HUES6 (cell line): ENCODE results near the gene KANSL1.

Source experiments
- H3K27ac ChIP-seq: 2 replicates; pipeline ENCODE4 v1.7.0; 2013; ENCODE audit warnings: low read depth, mild to moderate bottlenecking, low read length, inconsistent platforms
- H3K27me3 ChIP-seq: 2 replicates; pipeline ENCODE4 v1.6.1; 2013; ENCODE audit warnings: low read length; ENCODE audit not compliant: control insufficient read depth, insufficient read depth
- H3K36me3 ChIP-seq: 2 replicates; pipeline ENCODE4 v1.6.1; 2013; ENCODE audit warnings: low read length; ENCODE audit not compliant: control insufficient read depth, insufficient read depth
- H3K4me1 ChIP-seq: 2 replicates; pipeline ENCODE4 v1.6.1; 2013; ENCODE audit warnings: low read length; ENCODE audit not compliant: control insufficient read depth, insufficient read depth
- H3K4me3 ChIP-seq: 2 replicates; pipeline ENCODE4 v1.5.1; 2013; ENCODE audit warnings: low read depth, low read length
- H3K9ac ChIP-seq: one replicate; pipeline ENCODE4 v1.6.1; 2013; ENCODE audit warnings: mild to moderate bottlenecking, low read length
- H3K9me3 ChIP-seq: 2 replicates; pipeline ENCODE4 v1.6.1; 2013; ENCODE audit warnings: low read depth, low read length; ENCODE audit not compliant: control insufficient read depth, insufficient read depth

The KANSL1 gene

DNA sequence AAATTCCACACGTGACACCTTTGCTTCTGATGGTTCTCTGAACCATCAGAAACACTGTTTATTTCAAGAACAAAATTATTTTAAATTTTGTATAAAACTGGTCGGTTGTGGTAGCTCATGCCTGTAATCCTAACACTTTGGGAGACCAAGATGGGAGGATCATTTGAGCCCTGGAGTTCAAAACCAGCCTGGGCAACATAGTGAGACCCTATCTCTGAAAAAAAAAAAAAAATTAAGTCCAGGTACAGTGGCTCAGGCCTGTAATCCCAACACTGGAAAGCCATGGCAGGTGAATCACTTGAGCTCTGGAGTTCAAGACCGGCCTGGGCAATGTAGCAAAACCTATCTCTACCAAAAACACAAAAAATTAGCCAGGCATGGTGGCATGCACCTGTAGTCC lies 8.3 kb upstream of the KANSL1 start:
- H3K9me3 ChIP-seq = peaks cover 17% of the 10 kb centered on the region

DNA sequence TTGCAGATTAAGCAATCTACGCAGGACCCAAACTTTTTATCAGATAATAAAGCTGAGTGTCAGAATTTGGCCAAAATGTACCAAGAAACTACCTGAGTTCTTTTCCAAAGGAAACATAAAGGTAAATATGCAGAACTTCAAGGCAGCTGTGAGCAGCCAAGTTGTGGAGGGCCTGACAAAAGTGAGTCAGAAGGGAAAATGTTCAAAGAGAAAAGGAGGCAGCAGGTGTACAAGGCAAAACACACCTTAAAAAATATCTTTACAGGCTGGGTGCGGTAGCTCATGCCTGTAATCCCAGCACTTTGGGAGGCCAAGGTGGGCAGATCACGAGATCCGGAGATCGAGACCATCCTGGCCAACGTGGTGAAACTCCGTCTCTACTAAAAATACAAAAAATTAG lies 7.0 kb upstream of the KANSL1 start:
- Histone ChIP-seq H3K27me3 (no peaks in the 10 kb centered on the region), H3K36me3 (peaks cover 3% of the 10 kb centered on the region; the same call in 1 of the 2 replicates), H3K27ac (no peak overlapping the region), H3K4me3 (no peak overlapping the region), H3K9ac (no peak overlapping the region), H3K4me1 (no peaks in the 10 kb centered on the region), H3K9me3 (peaks cover 17% of the 10 kb centered on the region)

More for the DNA sequence above, 8.3 kb upstream of the KANSL1 start:
- Histone ChIP-seq H3K36me3 (peaks cover 3% of the 10 kb centered on the region; the same call in 1 of the 2 replicates), H3K27me3 (no peaks in the 10 kb centered on the region), H3K4me1 (no peaks in the 10 kb centered on the region), H3K9ac (no peak overlapping the region), H3K27ac (no peak overlapping the region), H3K4me3 (no peak overlapping the region)

DNA sequence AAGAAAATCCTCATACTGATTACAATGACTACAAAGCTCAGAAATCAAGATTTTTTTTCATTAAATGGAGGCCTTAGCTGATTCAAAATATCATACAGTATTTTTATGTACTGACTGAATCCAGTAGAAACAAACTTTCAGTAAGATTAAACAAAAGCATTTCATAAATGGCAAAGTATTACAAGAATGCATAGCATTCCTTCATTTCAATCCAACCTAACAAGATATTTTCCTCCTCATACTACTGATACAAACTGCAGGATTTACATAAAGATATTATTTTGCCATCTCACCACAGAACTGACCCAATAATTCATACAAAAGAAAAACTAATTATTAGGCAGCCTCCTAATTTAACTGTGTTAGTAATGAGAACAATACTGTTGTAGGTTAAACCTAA lies 6.2 kb upstream of the KANSL1 start:
- H3K9ac ChIP-seq = no peak overlapping the region
- peaks cover 3% of the 10 kb centered on the region; the same call in 1 of the 2 replicates for H3K36me3 ChIP-seq
- H3K27ac ChIP-seq = no peak overlapping the region
- no peaks in the 10 kb centered on the region for H3K27me3 ChIP-seq
- peaks cover 17% of the 10 kb centered on the region for H3K9me3 ChIP-seq
- peaks cover 5% of the 10 kb centered on the region for H3K4me1 ChIP-seq
- no peak overlapping the region for H3K4me3 ChIP-seq

DNA sequence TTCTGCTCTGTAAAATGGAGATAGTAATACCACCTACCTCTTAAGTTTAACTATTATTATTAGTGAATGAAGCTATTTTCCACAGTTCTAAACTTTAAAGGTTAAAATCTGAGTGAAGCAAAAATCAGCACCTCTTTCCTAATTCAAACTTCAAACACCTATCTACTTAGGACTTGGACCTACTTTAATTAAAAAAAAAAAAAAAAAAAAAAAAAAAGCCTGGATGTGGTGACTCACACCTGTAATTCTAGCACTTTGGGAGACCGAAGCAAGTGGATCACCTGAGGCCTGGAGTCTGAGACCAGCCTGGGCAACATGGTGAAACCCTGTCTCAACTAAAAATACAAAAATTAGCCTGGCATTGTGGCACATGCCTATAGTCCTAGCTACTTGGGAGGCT lies 5.0 kb upstream of the KANSL1 start:
- H3K9me3 ChIP-seq = peaks cover 15% of the 10 kb centered on the region
- no peaks in the 10 kb centered on the region for H3K27me3 ChIP-seq
- H3K36me3 ChIP-seq = peaks cover 3% of the 10 kb centered on the region; the same call in 1 of the 2 replicates
- no peak overlapping the region for H3K27ac ChIP-seq
- no peak overlapping the region for H3K4me3 ChIP-seq
- no peak overlapping the region for H3K9ac ChIP-seq
- H3K4me1 ChIP-seq = peaks cover 9% of the 10 kb centered on the region

DNA sequence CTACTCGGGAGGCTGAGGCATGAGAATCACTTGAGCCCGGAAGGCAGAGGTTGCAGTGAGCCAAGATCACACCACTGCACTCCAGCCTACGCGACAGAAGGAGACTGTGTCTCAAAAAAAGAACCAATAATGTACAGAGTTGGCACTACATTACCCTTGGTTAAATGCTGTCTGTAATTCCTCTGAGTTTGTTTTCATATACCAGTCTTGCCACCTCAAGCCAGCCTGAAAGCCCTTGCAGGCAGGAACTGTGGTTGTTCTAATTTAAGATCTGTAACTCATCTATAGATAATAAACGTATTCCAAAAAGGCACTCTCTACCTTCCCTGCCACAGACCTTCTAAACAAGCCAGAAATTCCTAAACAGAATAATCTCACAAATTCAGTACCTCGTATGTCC lies 4.3 kb upstream of the KANSL1 start:
- no peak overlapping the region for H3K27ac ChIP-seq

DNA sequence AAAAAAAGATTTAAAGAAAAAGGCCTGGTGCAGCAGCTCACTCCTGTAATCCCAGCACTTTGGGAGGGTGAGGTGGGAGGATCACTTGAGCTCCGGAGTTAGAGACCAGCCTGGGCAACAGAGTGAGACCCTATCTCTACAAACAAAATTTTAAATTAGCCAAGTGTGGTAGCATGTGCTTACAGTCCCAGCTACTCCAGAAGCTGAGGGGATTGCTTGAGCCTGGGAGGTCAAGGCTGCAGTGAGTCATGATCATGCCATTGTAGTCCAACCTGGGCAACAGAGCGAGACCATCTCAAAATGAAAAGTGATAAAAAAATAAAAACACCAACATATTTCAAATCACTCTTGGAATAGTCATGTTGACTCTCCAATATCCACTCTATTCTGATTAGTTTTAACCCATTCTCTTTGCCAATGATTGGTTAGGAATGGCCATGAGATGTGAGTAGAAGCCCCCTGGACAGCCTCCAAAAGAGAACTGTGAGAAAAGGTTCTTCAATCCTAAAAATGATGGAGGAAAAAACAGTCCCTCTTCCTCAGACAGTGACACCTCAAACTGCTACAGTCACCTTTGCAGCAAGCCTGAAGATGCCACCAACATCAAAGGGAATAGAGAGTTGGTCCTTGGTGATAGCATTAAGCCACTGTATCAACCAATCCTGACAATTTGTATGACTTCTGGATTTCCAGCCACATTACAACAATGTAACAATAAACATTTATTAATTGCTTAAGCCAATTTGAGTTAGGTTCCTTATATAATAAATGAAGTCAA lies 2.9 kb upstream of the KANSL1 start:
- peaks cover 9% of the 10 kb centered on the region for H3K4me1 ChIP-seq
- no peak overlapping the region for H3K4me3 ChIP-seq
- peaks cover 3% of the 10 kb centered on the region; the same call in 1 of the 2 replicates for H3K36me3 ChIP-seq
- H3K27ac ChIP-seq = no peak overlapping the region
- peaks cover 15% of the 10 kb centered on the region for H3K9me3 ChIP-seq
- H3K27me3 ChIP-seq = no peaks in the 10 kb centered on the region
- H3K9ac ChIP-seq = no peak overlapping the region

More for the DNA sequence above, 4.3 kb upstream of the KANSL1 start:
- Histone ChIP-seq H3K9me3 (peaks cover 15% of the 10 kb centered on the region), H3K9ac (no peak overlapping the region), H3K4me1 (peaks cover 9% of the 10 kb centered on the region), H3K36me3 (peaks cover 3% of the 10 kb centered on the region; the same call in 1 of the 2 replicates), H3K4me3 (no peak overlapping the region), H3K27me3 (no peaks in the 10 kb centered on the region)

DNA sequence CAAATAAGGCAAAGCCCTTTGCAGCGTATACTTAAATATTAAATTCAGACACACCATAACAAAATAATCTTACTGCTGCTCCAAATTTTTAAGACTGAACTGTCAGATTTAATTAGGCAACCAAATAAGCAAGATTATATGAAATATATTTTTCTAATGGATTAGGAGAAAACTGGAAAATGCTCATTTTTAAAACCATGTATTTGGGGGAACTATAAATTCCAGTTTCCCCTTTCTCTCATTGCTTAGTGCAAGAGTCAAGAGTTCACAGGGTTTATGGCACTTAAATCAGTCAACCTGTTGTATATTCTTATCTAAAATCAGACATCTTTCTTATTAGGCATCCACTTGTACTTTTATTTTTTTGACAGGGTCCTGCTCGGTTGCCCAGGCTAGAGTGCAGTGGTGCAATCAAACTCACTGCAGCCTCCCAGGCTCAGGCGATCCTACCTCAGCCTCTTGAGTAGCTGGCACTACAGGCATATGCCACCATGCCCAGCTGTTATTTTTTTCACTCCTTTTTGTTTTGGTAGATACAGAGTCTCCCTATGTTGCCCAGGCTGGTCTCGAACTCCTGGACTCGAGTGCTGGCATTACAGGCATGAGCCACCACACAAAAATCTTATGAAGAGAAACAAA lies 2.1 kb upstream of the KANSL1 start:
- H3K9ac ChIP-seq = no peak overlapping the region
- H3K27ac ChIP-seq = no peak overlapping the region

DNA sequence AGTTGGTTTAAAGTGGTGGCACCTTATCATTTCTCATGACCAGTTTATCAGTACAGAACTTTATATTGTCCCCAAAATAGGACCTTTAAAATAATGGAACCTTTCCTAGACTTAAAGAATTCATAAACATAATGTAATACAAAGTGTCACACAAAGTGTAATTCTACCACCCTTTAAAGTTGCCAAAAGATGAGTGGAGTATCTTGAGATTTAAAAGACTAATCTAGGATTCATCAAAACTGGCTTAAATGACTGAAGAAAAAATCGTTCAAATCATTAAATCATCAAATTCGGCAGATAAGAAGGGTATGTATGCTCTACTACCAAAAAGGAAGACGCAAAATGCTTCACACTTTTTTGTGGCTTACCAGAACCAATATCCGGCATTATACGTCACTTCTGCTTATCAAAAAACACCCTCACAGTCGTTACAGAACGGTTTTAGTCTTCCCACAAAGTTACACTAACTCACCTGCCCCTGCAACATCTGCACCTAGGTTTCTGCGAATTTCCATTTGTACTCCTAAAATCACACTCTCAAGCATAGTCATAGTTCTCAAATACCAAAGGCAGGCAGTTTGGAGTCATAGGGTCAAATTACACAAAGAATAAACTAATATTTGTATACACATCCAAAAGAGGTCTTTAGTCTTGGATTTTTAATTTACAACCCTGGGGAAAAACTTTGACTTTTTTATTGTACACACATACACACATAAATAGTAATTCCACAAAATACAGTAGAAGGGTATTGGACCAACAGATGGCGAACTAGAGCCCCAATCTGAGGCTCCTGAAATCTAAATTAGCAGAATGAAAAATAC lies 1.4 kb upstream of the KANSL1 start:
- no peak overlapping the region for H3K9ac ChIP-seq
- H3K36me3 ChIP-seq = peaks cover 3% of the 10 kb centered on the region; the same call in 1 of the 2 replicates
- peaks cover 15% of the 10 kb centered on the region for H3K9me3 ChIP-seq
- H3K27me3 ChIP-seq = no peaks in the 10 kb centered on the region
- no peak overlapping the region for H3K27ac ChIP-seq
- H3K4me3 ChIP-seq = peak overlapping the region; percentile 81
- peaks cover 24% of the 10 kb centered on the region for H3K4me1 ChIP-seq

More for the DNA sequence above, 2.1 kb upstream of the KANSL1 start:
- Histone ChIP-seq H3K4me3 (no peak overlapping the region), H3K27me3 (no peaks in the 10 kb centered on the region), H3K36me3 (peaks cover 3% of the 10 kb centered on the region; the same call in 1 of the 2 replicates), H3K4me1 (peaks cover 17% of the 10 kb centered on the region), H3K9me3 (peaks cover 15% of the 10 kb centered on the region)

DNA sequence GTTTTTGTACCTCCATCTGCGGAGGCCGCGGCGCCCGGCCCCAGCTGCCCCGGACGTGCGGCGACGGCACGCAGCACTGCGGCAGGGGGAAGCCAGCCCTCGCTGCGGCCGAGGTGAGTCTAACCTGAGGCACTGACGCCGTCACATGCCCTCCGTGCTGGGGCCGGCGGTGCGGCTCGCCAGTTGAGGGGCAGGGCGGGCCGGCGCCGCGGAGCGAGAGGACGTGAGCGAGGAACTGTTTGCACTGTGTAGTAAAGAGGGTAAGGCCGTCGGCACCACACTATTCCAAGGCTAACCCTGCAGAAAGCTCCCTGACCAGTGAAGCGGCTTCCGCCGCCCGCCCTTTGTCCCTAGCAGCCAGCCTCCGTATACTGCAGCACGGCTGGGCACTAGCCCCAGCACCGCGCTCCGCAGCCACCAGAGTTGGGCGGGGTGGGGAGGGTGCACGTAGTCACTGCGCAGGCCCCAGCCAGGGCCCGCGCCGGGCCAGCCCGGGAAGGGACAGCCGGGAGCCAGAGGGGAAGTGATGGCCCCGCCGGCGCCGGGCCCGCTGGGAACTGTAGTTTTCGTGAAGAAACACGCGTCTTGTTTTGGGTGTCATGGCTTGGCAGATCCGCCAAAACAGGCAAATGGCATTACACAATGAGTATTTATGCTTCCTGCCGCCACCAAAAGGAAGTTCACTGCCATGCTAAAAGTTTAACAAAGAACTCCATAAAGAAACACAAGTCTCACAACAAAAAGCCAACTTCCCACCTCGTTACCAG lies 580 bp upstream of the KANSL1 start:
- Histone ChIP-seq H3K27me3 (no peaks in the 10 kb centered on the region), H3K9ac (peak overlapping the region; percentile 87), H3K36me3 (peaks cover 3% of the 10 kb centered on the region; the same call in 1 of the 2 replicates), H3K27ac (peak overlapping the region; percentile 94), H3K4me1 (peaks cover 31% of the 10 kb centered on the region), H3K9me3 (peaks cover 12% of the 10 kb centered on the region), H3K4me3 (peak overlapping the region; percentile 81)

DNA sequence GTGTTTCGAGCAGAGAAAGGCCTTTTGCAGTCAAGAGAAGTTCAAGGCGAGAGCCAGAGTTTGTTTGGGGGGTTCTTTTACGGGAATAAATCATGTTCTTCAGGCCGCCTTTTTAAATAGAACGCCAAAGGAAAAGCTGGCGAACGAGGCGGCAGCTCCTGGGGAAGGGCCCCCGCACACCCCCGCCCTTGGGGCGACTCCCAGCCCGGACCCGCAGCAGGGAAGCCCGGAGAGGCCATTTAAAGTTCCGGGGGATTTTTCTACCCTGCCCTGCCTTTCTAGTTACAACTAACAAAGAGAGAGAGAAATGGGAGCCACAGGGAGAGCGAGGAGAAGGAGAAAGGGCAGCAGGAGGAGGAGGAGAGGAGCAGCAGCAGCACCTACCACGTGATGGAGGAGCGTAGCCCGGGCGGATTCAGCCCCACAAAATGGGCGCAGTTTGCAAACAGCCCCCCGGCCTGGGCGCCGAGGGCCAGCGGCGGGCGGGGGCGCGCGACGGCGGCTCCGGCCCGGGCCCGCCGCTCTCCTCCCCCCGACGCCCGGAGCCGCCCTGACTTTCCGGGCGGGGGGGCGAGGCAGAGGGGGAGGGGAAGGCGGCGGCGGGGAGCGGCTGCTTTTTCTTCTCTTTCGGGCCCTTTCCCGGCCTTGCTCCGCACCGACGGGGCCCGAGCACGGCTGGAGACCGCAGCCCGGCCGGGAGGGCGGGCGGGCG lies 634 bp downstream of the KANSL1 start:
- peak overlapping the region; percentile 96 for H3K27ac ChIP-seq
- no peaks in the 10 kb centered on the region for H3K27me3 ChIP-seq
- peak overlapping the region; percentile 93 for H3K9ac ChIP-seq
- H3K4me1 ChIP-seq = peaks cover 42% of the 10 kb centered on the region
- H3K4me3 ChIP-seq = peak overlapping the region; percentile 92
- H3K9me3 ChIP-seq = 0 out of 2 replicates have a peak, but pooled peaks cover 2% of the 10 kb centered on the region
- peaks cover 3% of the 10 kb centered on the region; the same call in 1 of the 2 replicates for H3K36me3 ChIP-seq
